Esophagus muscularis mucosa (tissue), 4 donors: ENCODE measurements around the gene HHLA2. TPM values are rescaled to one million over a fixed set of nuclear protein-coding genes. Genes with fewer than 3 reads are reported as not detected.
A peak's percentile ranks its signal among the peaks of the same experiment; 100 is the strongest.

Experiments used
- DNase-seq: peaks from one replicate; pipeline ENCODE4 v3.0.0-alpha.2; 2017; ENCODE audit errors: extremely low spot score
- H3K27ac ChIP-seq, 4 donors: fragments of 200-600 bp; sonication (generic); replicated peaks in 1 of 4; 1 replicate in 3 of 4; 2 replicates in 1 of 4; pipeline ENCODE4 v1.5.1; 2016 to 2019; ENCODE audit warnings: mild to moderate bottlenecking in 1 of 4
- H3K27me3 ChIP-seq, 4 donors: fragments of 200-600 bp; sonication (generic); one replicate each; pipeline versions ENCODE4 v1.5.1 to v1.6.0; 2016 to 2019
- H3K36me3 ChIP-seq, 4 donors: fragments of 200-600 bp; sonication (generic); one replicate each; pipeline ENCODE4 v1.5.1; 2016 to 2019
- H3K4me1 ChIP-seq, 4 donors: fragments of 200-600 bp; sonication (generic); one replicate each; pipeline ENCODE4 v1.5.1; 2016 to 2019
- H3K4me3 ChIP-seq, 4 donors: fragments of 200-600 bp; sonication (generic); 1 replicate in 2 of 4; 2 replicates in 2 of 4; pipeline ENCODE4 v1.5.1; 2016 to 2019; ENCODE audit warnings: mild to moderate bottlenecking in 4 of 4, moderate library complexity in 1 of 4
- H3K9me3 ChIP-seq, 4 donors: fragments of 200-600 bp; sonication (generic); 1 replicate in 3 of 4; 2 replicates in 1 of 4; pipeline ENCODE4 v1.5.1; 2016 to 2019
- CTCF ChIP-seq, 3 experiments: fragments of 200-600 bp in 2 of 3; fragments of 450-650 bp in 1 of 3; sonication (generic) in 2 of 3; IDR thresholded peaks; one replicate each; pipeline ENCODE4 v1.5.1; 2017 to 2019; ENCODE audit warnings: antibody characterized with exemption in 3 of 3, mild to moderate bottlenecking in 2 of 3, moderate library complexity in 1 of 3
- EP300 ChIP-seq: sonication (generic); formaldehyde crosslinking; IDR thresholded peaks from one replicate; pipeline ENCODE4 v1.6.1; 2017; ENCODE audit warnings: antibody characterized with exemption
- POLR2A ChIP-seq: fragments of 450-650 bp; IDR thresholded peaks from one replicate; pipeline ENCODE4 v1.6.1; 2017; ENCODE audit warnings: antibody characterized with exemption, moderate library complexity, mild to moderate bottlenecking, low read depth
- POLR2AphosphoS5 ChIP-seq, 2 donors: sonication (generic); formaldehyde crosslinking; IDR thresholded peaks; one replicate each; pipeline ENCODE4 v1.6.1; 2017; ENCODE audit warnings: antibody characterized with exemption in 2 of 2
- WGBS: methylation state at CpG from one replicate; pipeline ENCODE4 v1.1.5; 2018; 5-methylcytosine and 5-hydroxymethylcytosine counted together
- intact Hi-C: fragments of 100-400 bp; cut with DNase I; formaldehyde crosslinking; loops from one replicate; pipeline ENCODE4 v1.15.1; 2023
- total RNA-seq, 4 donors: library from RNA; depleted of rRNA; stranded (reverse); fragments of >200 nt; gene quantifications; one replicate each; pipeline versions ENCODE4 v1.1.0 to v1.2.1, GENCODE V29; 2016

The HHLA2 gene
- total RNA-seq, 4 donors from 2014 or later = not detected

GRCh38 chr3:108403198-108403597 lies 106.8 kb downstream of the HHLA2 start:
- TF ChIP-seq POLR2A = no peak
- no peak for TF ChIP-seq POLR2AphosphoS5 (IDR thresholded peaks at IDR 0.05)
- H3K4me3 ChIP-seq = no peak overlapping the region
- intact Hi-C loops = loop anchor here (10.0 kb wide), 1 partner anchor 468 kb away; no protein-coding TSS in a partner anchor

GRCh38 chr3:108403686-108404345 lies 107.5 kb downstream of the HHLA2 start:
- Histone ChIP-seq H3K27me3 (no peaks in the 10 kb centered on the region), H3K9me3 (no peaks in the 10 kb centered on the region), H3K36me3 (no peaks in the 10 kb centered on the region), H3K4me3 (no peak overlapping the region), H3K27ac (no peak overlapping the region), H3K4me1 (peaks cover 0 to 10% (median 5%) of the 10 kb centered on the region in 4 donors)
- TF ChIP-seq POLR2A = no peak
- no peak for TF ChIP-seq POLR2AphosphoS5 (IDR thresholded peaks at IDR 0.05)
- no peak for TF ChIP-seq EP300
- no peak for TF ChIP-seq CTCF (IDR thresholded peaks at IDR 0.05)
- intact Hi-C loops = loop anchor here (10.0 kb wide), 1 partner anchor 469 kb away; no protein-coding TSS in a partner anchor
- whole genome bisulfite sequencing = 69% methylated on average over 4 of the region's 4 CpGs
- no peak for DNase-seq

More at GRCh38 chr3:108403198-108403597, 106.8 kb downstream of the HHLA2 start:
- Histone ChIP-seq H3K27ac (no peak overlapping the region), H3K36me3 (no peaks in the 10 kb centered on the region), H3K9me3 (no peaks in the 10 kb centered on the region), H3K27me3 (no peaks in the 10 kb centered on the region), H3K4me1 (peaks cover 0 to 10% (median 5%) of the 10 kb centered on the region in 4 donors)
- WGBS = 55% methylated on average over 1 of the region's 1 CpG
- no peak for DNase-seq

- no peak overlapping the region for H3K4me3 ChIP-seq
- TF ChIP-seq POLR2AphosphoS5 (IDR thresholded peaks at IDR 0.05) = no peak
- no peak for TF ChIP-seq CTCF (IDR thresholded peaks at IDR 0.05)
- no peak for TF ChIP-seq POLR2A
- no peak for TF ChIP-seq EP300
- H3K4me1 ChIP-seq = peaks cover 0 to 10% (median 5%) of the 10 kb centered on the region in 4 donors
- no peaks in the 10 kb centered on the region for H3K27me3 ChIP-seq
- no peak for DNase-seq
- H3K9me3 ChIP-seq = no peaks in the 10 kb centered on the region
- H3K36me3 ChIP-seq = no peaks in the 10 kb centered on the region
- intact Hi-C loops = loop anchor here (10.0 kb wide), 1 partner anchor 470 kb away; no protein-coding TSS in a partner anchor
- 29% methylated on average over 2 of the region's 2 CpGs for WGBS
- H3K27ac ChIP-seq = no peak overlapping the region
Measured at GRCh38 chr3:108404368-108404767, 108.0 kb downstream of the HHLA2 start.

- H3K27me3 ChIP-seq = no peaks in the 10 kb centered on the region
- no peak overlapping the region for H3K4me3 ChIP-seq
- no peak overlapping the region for H3K27ac ChIP-seq
- intact Hi-C loops = loop anchor here (10.0 kb wide), 1 partner anchor 471 kb away; no protein-coding TSS in a partner anchor
- 79% methylated on average over 3 of the region's 3 CpGs for WGBS
- TF ChIP-seq EP300 = no peak
- no peak for TF ChIP-seq CTCF (IDR thresholded peaks at IDR 0.05)
- TF ChIP-seq POLR2AphosphoS5 (IDR thresholded peaks at IDR 0.05) = no peak
- no peak for TF ChIP-seq POLR2A
- H3K36me3 ChIP-seq = no peaks in the 10 kb centered on the region
- no peaks in the 10 kb centered on the region for H3K9me3 ChIP-seq
- DNase-seq = no peak
- peaks cover 0 to 10% (median 5%) of the 10 kb centered on the region in 4 donors for H3K4me1 ChIP-seq
Measured at GRCh38 chr3:108406063-108406660, 109.8 kb downstream of the HHLA2 start.

GRCh38 chr3:108406661-108407206 lies 110.4 kb downstream of the HHLA2 start:
- peaks cover 0 to 10% (median 5%) of the 10 kb centered on the region in 4 donors for H3K4me1 ChIP-seq
- intact Hi-C loops = loop anchor here (10.0 kb wide), 1 partner anchor 472 kb away; no protein-coding TSS in a partner anchor
- H3K36me3 ChIP-seq = no peaks in the 10 kb centered on the region
- H3K27ac ChIP-seq = no peak overlapping the region
- H3K4me3 ChIP-seq = no peak overlapping the region
- no peaks in the 10 kb centered on the region for H3K27me3 ChIP-seq
- H3K9me3 ChIP-seq = no peaks in the 10 kb centered on the region
- TF ChIP-seq CTCF (IDR thresholded peaks at IDR 0.05) = peak; percentile 54 to 65 (median 54)
- TF ChIP-seq POLR2A = no peak
- DNase-seq = no peak
- WGBS = 66% methylated on average over 7 of the region's 7 CpGs
